ENCODE data around the gene IHH. TPM values are rescaled to one million over a fixed set of nuclear protein-coding genes. Genes with fewer than 3 reads are reported as not detected.

The IHH gene
- total RNA-seq, 4 donors from 2014 or later: not detected

DNA sequence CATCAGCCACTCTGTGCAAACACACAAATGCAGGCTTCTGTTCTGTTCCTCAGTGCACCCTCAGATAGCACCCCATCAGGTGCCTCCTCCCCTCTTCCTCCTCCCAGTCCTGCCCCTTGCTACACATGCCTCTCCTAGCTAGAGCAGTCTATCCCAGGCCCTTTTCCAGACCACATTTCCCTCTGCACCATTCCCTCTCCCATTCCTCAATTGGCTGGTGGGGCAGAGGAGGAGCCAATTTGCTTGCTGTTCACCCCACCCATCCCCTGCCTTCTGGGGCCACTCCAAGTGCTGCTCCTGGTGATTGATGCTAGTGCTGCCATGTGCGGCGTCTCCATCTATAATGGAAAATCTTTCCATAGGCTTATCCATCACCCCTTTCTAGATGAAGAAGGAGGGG lies 24.8 kb downstream of the IHH start:
- H3K9me3 ChIP-seq: no peaks in the 10 kb centered on the region

DNA sequence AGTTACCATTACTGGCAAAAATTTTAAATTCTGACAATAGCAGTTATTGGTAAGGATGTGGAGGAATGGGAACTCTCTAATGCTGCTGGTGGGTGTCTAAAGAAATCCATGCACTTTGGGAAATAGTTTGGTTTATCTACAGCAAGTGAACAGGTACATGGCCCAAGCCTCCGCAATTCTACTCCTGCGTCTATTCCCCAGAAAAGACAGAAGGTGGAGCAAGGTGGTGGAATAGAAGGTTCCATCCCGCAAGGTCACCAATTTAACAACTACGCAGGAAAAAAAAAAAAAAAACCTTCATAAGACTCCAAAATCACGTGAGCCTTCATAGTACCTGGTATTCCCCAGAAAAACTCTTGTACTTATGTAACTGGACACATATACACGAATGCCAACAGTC lies 25.9 kb downstream of the IHH start:
- TF ChIP-seq EP300 (IDR thresholded peaks at IDR 0.05): no peak
- TF ChIP-seq POLR2AphosphoS5 (IDR thresholded peaks at IDR 0.05): no peak
- TF ChIP-seq POLR2A (IDR thresholded peaks at IDR 0.05; ENCODE audit: low read depth): no peak
- TF ChIP-seq, protein P1, sequence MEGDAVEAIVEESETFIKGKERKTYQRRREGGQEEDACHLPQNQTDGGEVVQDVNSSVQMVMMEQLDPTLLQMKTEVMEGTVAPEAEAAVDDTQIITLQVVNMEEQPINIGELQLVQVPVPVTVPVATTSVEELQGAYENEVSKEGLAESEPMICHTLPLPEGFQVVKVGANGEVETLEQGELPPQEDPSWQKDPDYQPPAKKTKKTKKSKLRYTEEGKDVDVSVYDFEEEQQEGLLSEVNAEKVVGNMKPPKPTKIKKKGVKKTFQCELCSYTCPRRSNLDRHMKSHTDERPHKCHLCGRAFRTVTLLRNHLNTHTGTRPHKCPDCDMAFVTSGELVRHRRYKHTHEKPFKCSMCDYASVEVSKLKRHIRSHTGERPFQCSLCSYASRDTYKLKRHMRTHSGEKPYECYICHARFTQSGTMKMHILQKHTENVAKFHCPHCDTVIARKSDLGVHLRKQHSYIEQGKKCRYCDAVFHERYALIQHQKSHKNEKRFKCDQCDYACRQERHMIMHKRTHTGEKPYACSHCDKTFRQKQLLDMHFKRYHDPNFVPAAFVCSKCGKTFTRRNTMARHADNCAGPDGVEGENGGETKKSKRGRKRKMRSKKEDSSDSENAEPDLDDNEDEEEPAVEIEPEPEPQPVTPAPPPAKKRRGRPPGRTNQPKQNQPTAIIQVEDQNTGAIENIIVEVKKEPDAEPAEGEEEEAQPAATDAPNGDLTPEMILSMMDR (IDR thresholded peaks at IDR 0.05): no peak
- intact Hi-C loops (cut with DNase I): no loop called here
- 67% methylated on average over 6 of the region's 6 CpGs for WGBS

More for the DNA sequence above, 24.8 kb downstream of the IHH start:
- no peak for DNase-seq (ENCODE audit: extremely low spot score)
- Histone ChIP-seq H3K27ac (replicated peaks in 1 of 4) (no peak overlapping the region), H3K4me1 (no peaks in the 10 kb centered on the region), H3K4me3 (no peak overlapping the region), H3K36me3 (no peaks in the 10 kb centered on the region), H3K27me3 (peaks cover 0 to 76% (median 2%) of the 10 kb centered on the region in 4 donors)
- intact Hi-C loops (cut with DNase I): no loop called here
- WGBS: 62% methylated on average over 2 of the region's 2 CpGs
- TF ChIP-seq EP300 (IDR thresholded peaks at IDR 0.05) (no peak), POLR2AphosphoS5 (IDR thresholded peaks at IDR 0.05) (no peak), POLR2A (IDR thresholded peaks at IDR 0.05; ENCODE audit: low read depth) (no peak)

DNA sequence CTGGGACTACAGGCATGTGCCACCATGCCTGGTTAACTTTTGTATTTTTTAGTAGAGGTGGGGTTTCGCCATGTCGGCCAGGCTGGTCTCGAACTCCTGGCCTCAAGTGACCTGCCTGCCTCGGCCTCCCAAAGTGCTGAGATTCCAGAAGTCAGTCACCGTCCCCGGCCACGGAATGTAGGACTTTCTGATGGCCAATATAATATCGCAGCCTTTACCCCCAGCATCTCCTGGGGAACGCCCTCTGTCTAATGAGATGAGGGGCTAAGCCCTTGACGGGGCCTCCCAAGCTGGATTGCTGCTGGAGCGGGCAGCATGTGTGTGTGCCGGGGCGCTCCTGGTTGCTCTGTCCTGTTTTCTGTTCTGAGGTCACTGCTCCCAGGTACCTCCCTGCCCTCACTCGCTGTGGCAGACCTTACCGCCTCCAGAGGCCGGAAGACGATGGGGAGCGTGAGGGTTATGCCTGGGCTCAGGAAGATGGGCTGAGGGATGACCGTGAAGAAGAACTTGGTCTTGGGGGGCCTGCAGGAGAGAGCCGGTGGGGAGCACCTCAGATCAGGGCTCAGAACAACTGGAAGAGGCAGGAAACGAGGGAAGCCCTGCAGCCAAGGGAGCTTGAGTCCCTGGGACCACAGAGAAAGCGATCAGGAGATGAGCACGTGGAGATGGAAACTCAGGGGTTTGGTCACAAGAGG lies 28.5 kb downstream of the IHH start:
- TF ChIP-seq POLR2AphosphoS5 (IDR thresholded peaks at IDR 0.05) (no peak), EP300 (IDR thresholded peaks at IDR 0.05) (no peak), POLR2A (IDR thresholded peaks at IDR 0.05; ENCODE audit: low read depth) (no peak)
- TF ChIP-seq, protein P1 (IDR thresholded peaks at IDR 0.05): no peak
- peaks cover 0 to 73% (median 9%) of the 10 kb centered on the region in 4 donors for H3K27me3 ChIP-seq
- no peak for DNase-seq (ENCODE audit: extremely low spot score)

More for the DNA sequence above, 25.9 kb downstream of the IHH start:
- Histone ChIP-seq H3K27me3 (peaks cover 0 to 76% (median 9%) of the 10 kb centered on the region in 4 donors), H3K27ac (replicated peaks in 1 of 4) (no peak overlapping the region), H3K36me3 (no peaks in the 10 kb centered on the region), H3K4me1 (no peaks in the 10 kb centered on the region), H3K9me3 (no peaks in the 10 kb centered on the region), H3K4me3 (no peak overlapping the region)
- DNase-seq (ENCODE audit: extremely low spot score): no peak

DNA sequence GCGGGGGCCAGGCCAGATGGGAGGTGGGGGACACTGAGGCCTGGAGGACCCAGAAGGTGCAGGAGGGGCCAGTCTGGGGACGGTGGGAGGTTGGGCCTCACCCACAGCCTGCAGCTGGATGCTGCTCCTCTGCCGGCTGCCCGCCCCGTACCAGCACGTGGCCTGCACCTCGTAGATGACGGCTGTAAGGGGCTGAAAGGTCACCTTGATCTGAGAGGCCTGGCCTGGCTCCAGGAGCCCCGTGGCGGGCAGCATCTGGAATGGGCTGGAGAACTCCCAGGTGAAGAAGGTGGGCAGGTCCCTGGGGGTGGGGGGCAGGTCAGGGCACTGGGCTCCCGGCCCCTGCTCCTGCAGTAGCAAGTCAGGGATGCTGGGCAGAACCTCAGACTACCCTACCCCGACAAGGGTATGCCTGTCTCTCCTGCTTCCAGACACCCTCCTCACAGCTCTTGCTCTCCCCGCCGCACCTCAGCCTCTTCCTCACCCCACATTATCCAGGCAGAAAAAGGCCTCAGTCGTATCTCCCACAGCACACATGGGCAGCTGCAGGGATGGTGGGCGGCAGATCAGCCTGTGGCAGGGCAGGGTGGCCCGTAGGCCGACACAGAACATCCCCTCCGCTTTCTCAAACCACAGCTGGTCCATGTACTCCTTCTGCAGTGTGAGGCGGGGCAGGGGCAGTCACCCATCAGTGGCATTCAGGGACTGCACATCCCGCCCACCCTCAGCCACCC lies 29.5 kb downstream of the IHH start:
- Histone ChIP-seq H3K9me3 (no peaks in the 10 kb centered on the region), H3K4me1 (no peaks in the 10 kb centered on the region), H3K4me3 (no peak overlapping the region), H3K27me3 (peaks cover 0 to 64% (median 9%) of the 10 kb centered on the region in 4 donors), H3K27ac (replicated peaks in 1 of 4) (no peak overlapping the region), H3K36me3 (no peaks in the 10 kb centered on the region)
- intact Hi-C loops (cut with DNase I): no loop called here
- TF ChIP-seq POLR2AphosphoS5 (IDR thresholded peaks at IDR 0.05): no peak
- TF ChIP-seq, protein P1 (IDR thresholded peaks at IDR 0.05): no peak
- no peak for TF ChIP-seq EP300 (IDR thresholded peaks at IDR 0.05)
- no peak for TF ChIP-seq POLR2A (IDR thresholded peaks at IDR 0.05; ENCODE audit: low read depth)
- no peak for DNase-seq (ENCODE audit: extremely low spot score)
- 71% methylated on average over 21 of the region's 21 CpGs for WGBS

More for the DNA sequence above, 28.5 kb downstream of the IHH start:
- no peaks in the 10 kb centered on the region for H3K36me3 ChIP-seq
- WGBS: 75% methylated on average over 17 of the region's 23 CpGs
- H3K27ac ChIP-seq (replicated peaks in 1 of 4): no peak overlapping the region
- no peak overlapping the region for H3K4me3 ChIP-seq
- H3K9me3 ChIP-seq: no peaks in the 10 kb centered on the region
- intact Hi-C loops (cut with DNase I): no loop called here
- H3K4me1 ChIP-seq: no peaks in the 10 kb centered on the region

All from esophagus muscularis mucosa (tissue), 4 donors.